Keratinocyte (primary cell): ENCODE results near the gene INPP4B. TPM values are rescaled to one million over a fixed set of nuclear protein-coding genes. Genes with fewer than 3 reads are reported as not detected.

Experiments
- DNase-seq: peaks from one replicate; pipeline ENCODE4 v3.0.0-alpha.2; 2011; ENCODE audit warnings: low read depth, missing footprints, low spot score
- FAIRE-seq: peaks from 2 replicates; lab custom pipeline; 2011; peaks lifted over from hg19 to GRCh38; lab: Jason Lieb, UNC
- H2AFZ ChIP-seq: 2 replicates; pipeline ENCODE4 v1.6.0; 2012; ENCODE audit warnings: low read length, control low read depth, inconsistent platforms; ENCODE audit not compliant: control insufficient read depth
- H3K27ac ChIP-seq: 2 replicates; pipeline ENCODE4 v1.5.1; 2011; ENCODE audit warnings: low read length; ENCODE audit not compliant: control insufficient read depth, insufficient read depth
- H3K27me3 ChIP-seq: 3 replicates; pipeline ENCODE4 v1.6.0; 2011; ENCODE audit warnings: low read length; ENCODE audit not compliant: control insufficient read depth, insufficient read depth; ENCODE audit errors: extremely low read depth
- H3K36me3 ChIP-seq, 2 experiments: 2 replicates in 1 of 2; 3 replicates in 1 of 2; pipeline ENCODE4 v1.5.1; 2011; ENCODE audit warnings: low read length in 2 of 2, mild to moderate bottlenecking in 1 of 2; ENCODE audit not compliant: control insufficient read depth in 2 of 2, insufficient read depth in 2 of 2; ENCODE audit errors: extremely low read depth in 1 of 2
- H3K4me1 ChIP-seq: 3 replicates; pipeline ENCODE4 v1.5.1; 2011; ENCODE audit warnings: low read length; ENCODE audit not compliant: control insufficient read depth, insufficient read depth; ENCODE audit errors: extremely low read depth
- H3K4me2 ChIP-seq: 3 replicates; pipeline ENCODE4 v1.6.0; 2011; ENCODE audit warnings: low read depth, low read length; ENCODE audit not compliant: control insufficient read depth, insufficient read depth; ENCODE audit errors: extremely low read depth
- H3K4me3 ChIP-seq, 3 experiments: fragments of 200-600 bp in 1 of 3; sonication (generic) in 1 of 3; 2 replicates in 2 of 3; 3 replicates in 1 of 3; pipeline ENCODE4 v1.5.1; 2011 to 2016; ENCODE audit warnings: low read length in 3 of 3, mild to moderate bottlenecking in 3 of 3, control low read depth in 2 of 3, inconsistent platforms in 1 of 3, low read depth in 1 of 3, mixed read lengths in 1 of 3, mixed run types in 1 of 3, moderate library complexity in 1 of 3; ENCODE audit not compliant: control insufficient read depth in 2 of 3, insufficient read depth in 2 of 3; ENCODE audit errors: extremely low read depth in 1 of 3
- H3K79me2 ChIP-seq: 2 replicates; pipeline ENCODE4 v1.6.0; 2012; ENCODE audit warnings: low read length; ENCODE audit not compliant: control insufficient read depth, insufficient read depth
- H3K9ac ChIP-seq: 3 replicates; pipeline ENCODE4 v1.6.0; 2011; ENCODE audit warnings: low read length; ENCODE audit not compliant: control insufficient read depth, insufficient read depth; ENCODE audit errors: extremely low read depth
- H3K9me1 ChIP-seq: 3 replicates; pipeline ENCODE4 v1.6.0; 2011; ENCODE audit warnings: low read length; ENCODE audit not compliant: control insufficient read depth, insufficient read depth; ENCODE audit errors: extremely low read depth
- H3K9me3 ChIP-seq: 2 replicates; pipeline ENCODE4 v1.5.1; 2012; ENCODE audit warnings: low read depth, low read length; ENCODE audit not compliant: control insufficient read depth
- H4K20me1 ChIP-seq: 3 replicates; pipeline ENCODE4 v1.6.0; 2011; ENCODE audit warnings: low read length; ENCODE audit not compliant: control insufficient read depth, insufficient read depth; ENCODE audit errors: extremely low read depth
- EZH2 ChIP-seq: IDR thresholded peaks from one replicate; pipeline ENCODE4 v1.6.1; 2012; ENCODE audit warnings: inconsistent platforms, mild to moderate bottlenecking, low read length, moderate library complexity
- dilution Hi-C: fragments of 300-500 bp; cut with MboI; formaldehyde crosslinking; loops from one replicate; pipeline ENCODE4 v1.7.0; 2020; ENCODE audit warnings: low sequenced_read_pairs; ENCODE audit not compliant: extremely low pct_ligation_motif_present
- polyA plus RNA-seq, 5 experiments: library from polyadenylated mRNA; depleted of rRNA in 3 of 5; stranded (reverse) in 3 of 5; stranded (forward) in 1 of 5; unstranded in 1 of 5; fragments of >200 nt; gene quantifications; 1 replicate in 1 of 5; 2 replicates in 3 of 5; 3 replicates in 1 of 5; pipeline versions ENCODE4 v1.2.1 to v1.2.3, GENCODE V29; 2011 to 2012; ENCODE audit warnings: missing spikeins in 2 of 5, low read depth in 1 of 5, low replicate concordance in 1 of 5
- TF ChIP-seq, protein P1 (sequence below), 3 experiments: IDR thresholded peaks in 1 of 3; conservative IDR thresholded peaks in 1 of 3; optimal IDR thresholded peaks in 1 of 3; 2 replicates in 2 of 3; 3 replicates in 1 of 3; pipeline versions ENCODE3 to v1.5.1; 2011; ENCODE audit warnings: low read length in 3 of 3, mild to moderate bottlenecking in 3 of 3, moderate library complexity in 2 of 3, control low read depth in 1 of 3, inconsistent platforms in 1 of 3; ENCODE audit not compliant: insufficient read depth in 2 of 3; ENCODE audit errors: extremely low read depth in 1 of 3

The INPP4B gene
- polyA plus RNA-seq, 1 donor (not counting 4 experiments of a cell fraction or from before 2014, with no cell fraction given) = 50.2 TPM

- dilution Hi-C loops = no loop called here
- Histone ChIP-seq H3K79me2 (peaks cover 98% of the 10 kb centered on the region), H3K9ac (no peak overlapping the region), H3K27me3 (no peaks in the 10 kb centered on the region), H2AFZ (no peak overlapping the region), H3K4me2 (no peak overlapping the region), H3K36me3 (peaks cover 0 to 5% of the 10 kb centered on the region in 2 experiments), H3K4me1 (peaks cover 28% of the 10 kb centered on the region), H3K9me3 (no peaks in the 10 kb centered on the region), H4K20me1 (no peaks in the 10 kb centered on the region), H3K9me1 (no peaks in the 10 kb centered on the region), H3K4me3 (no peak overlapping the region), H3K27ac (no peak overlapping the region)
- FAIRE-seq (peak; percentile 13), DNase-seq (no peak)
- TF ChIP-seq, protein P1, sequence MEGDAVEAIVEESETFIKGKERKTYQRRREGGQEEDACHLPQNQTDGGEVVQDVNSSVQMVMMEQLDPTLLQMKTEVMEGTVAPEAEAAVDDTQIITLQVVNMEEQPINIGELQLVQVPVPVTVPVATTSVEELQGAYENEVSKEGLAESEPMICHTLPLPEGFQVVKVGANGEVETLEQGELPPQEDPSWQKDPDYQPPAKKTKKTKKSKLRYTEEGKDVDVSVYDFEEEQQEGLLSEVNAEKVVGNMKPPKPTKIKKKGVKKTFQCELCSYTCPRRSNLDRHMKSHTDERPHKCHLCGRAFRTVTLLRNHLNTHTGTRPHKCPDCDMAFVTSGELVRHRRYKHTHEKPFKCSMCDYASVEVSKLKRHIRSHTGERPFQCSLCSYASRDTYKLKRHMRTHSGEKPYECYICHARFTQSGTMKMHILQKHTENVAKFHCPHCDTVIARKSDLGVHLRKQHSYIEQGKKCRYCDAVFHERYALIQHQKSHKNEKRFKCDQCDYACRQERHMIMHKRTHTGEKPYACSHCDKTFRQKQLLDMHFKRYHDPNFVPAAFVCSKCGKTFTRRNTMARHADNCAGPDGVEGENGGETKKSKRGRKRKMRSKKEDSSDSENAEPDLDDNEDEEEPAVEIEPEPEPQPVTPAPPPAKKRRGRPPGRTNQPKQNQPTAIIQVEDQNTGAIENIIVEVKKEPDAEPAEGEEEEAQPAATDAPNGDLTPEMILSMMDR (optimal IDR thresholded peaks at IDR 0.05 in 1 of 3, IDR thresholded peaks at IDR 0.05 in 1 of 3, conservative IDR thresholded peaks at IDR 0.05 in 1 of 3; ENCODE audit: extremely low read depth in 1 of 3, insufficient read depth in 2 of 3, low read length in 3 of 3) = no peak
- TF ChIP-seq EZH2 = no peak
These were observed 497.5 kb downstream of the INPP4B start for GRCh38 chr4:142348613-142349021.

- peak overlapping the region; percentile 37 for H3K4me2 ChIP-seq
- dilution Hi-C loops = no loop called here
- peaks cover 20% of the 10 kb centered on the region for H3K4me1 ChIP-seq
- FAIRE-seq (peak; percentile 58), DNase-seq (no peak)
- H2AFZ ChIP-seq = no peak overlapping the region
- peaks cover 98% of the 10 kb centered on the region for H3K79me2 ChIP-seq
- no peak overlapping the region for H3K4me3 ChIP-seq
- H3K36me3 ChIP-seq = peaks cover 0 to 5% of the 10 kb centered on the region in 2 experiments
- H3K27me3 ChIP-seq = no peaks in the 10 kb centered on the region
- H3K9me3 ChIP-seq = no peaks in the 10 kb centered on the region
- no peak overlapping the region for H3K27ac ChIP-seq
- H3K9ac ChIP-seq = no peak overlapping the region
- H3K9me1 ChIP-seq = no peaks in the 10 kb centered on the region
- H4K20me1 ChIP-seq = no peaks in the 10 kb centered on the region
- TF ChIP-seq EZH2 = no peak
- TF ChIP-seq, protein P1 (optimal IDR thresholded peaks at IDR 0.05 in 1 of 3, IDR thresholded peaks at IDR 0.05 in 1 of 3, conservative IDR thresholded peaks at IDR 0.05 in 1 of 3; ENCODE audit: extremely low read depth in 1 of 3, insufficient read depth in 2 of 3, low read length in 3 of 3) = no peak
These were observed 498.9 kb downstream of the INPP4B start for GRCh38 chr4:142347241-142347640.
